DOHH2 (cell line): ENCODE data around the gene EFCAB14.

Experiments used
- H3F3A ChIP-seq: fragments of 200-600 bp; sonication (generic), shearing (Covaris generic); 2 replicates; pipeline ENCODE4 v1.6.0; 2016; ENCODE audit warnings: antibody characterized with exemption, mild to moderate bottlenecking; ENCODE audit not compliant: control insufficient read depth, insufficient read depth
- H3K27ac ChIP-seq: fragments of 200-600 bp; sonication (generic); 2 replicates; pipeline ENCODE4 v1.5.1; 2014; ENCODE audit warnings: low read depth, mild to moderate bottlenecking, low read length, moderate library complexity
- H3K27me3 ChIP-seq: fragments of 200-600 bp; sonication (generic); 2 replicates; pipeline ENCODE4 v1.6.1; 2014; ENCODE audit warnings: mild to moderate bottlenecking, low read length, mixed read lengths; ENCODE audit not compliant: control insufficient read depth
- H3K36me3 ChIP-seq: fragments of 200-600 bp; sonication (generic); 2 replicates; pipeline ENCODE4 v1.6.1; 2014; ENCODE audit warnings: mild to moderate bottlenecking, low read length, moderate library complexity, mixed read lengths; ENCODE audit not compliant: control insufficient read depth
- H3K4me1 ChIP-seq: fragments of 200-600 bp; sonication (generic); 2 replicates; pipeline ENCODE4 v1.6.1; 2014; ENCODE audit warnings: mild to moderate bottlenecking, low read length, mixed read lengths; ENCODE audit not compliant: control insufficient read depth
- H3K4me2 ChIP-seq: fragments of 200-600 bp; sonication (generic); 2 replicates; pipeline ENCODE4 v1.6.0; 2014; ENCODE audit warnings: mild to moderate bottlenecking, low read length, moderate library complexity
- H3K4me3 ChIP-seq: fragments of 200-600 bp; sonication (generic); 2 replicates; pipeline ENCODE4 v1.5.1; 2014; ENCODE audit warnings: mild to moderate bottlenecking, low read length, mixed read lengths
- H3K79me2 ChIP-seq: fragments of 200-600 bp; sonication (generic); 2 replicates; pipeline ENCODE4 v1.6.1; 2014; ENCODE audit warnings: mild to moderate bottlenecking, low read length, mixed read lengths; ENCODE audit not compliant: control insufficient read depth
- H3K9me2 ChIP-seq: fragments of 200-600 bp; sonication (generic); replicated peaks from 2 replicates; pipeline ENCODE4 v1.6.1; 2014; ENCODE audit warnings: mild to moderate bottlenecking, low read length, mixed read lengths; ENCODE audit not compliant: control insufficient read depth
- H3K9me3 ChIP-seq: fragments of 200-600 bp; sonication (generic); 2 replicates; pipeline ENCODE4 v1.6.1; 2014; ENCODE audit warnings: antibody characterized with exemption, low read length, mixed read lengths; ENCODE audit not compliant: control insufficient read depth, insufficient read depth
- H4K20me1 ChIP-seq: fragments of 200-600 bp; sonication (generic); 2 replicates; pipeline ENCODE4 v1.6.0; 2014; ENCODE audit warnings: low read depth, mild to moderate bottlenecking, antibody characterized with exemption, low read length, moderate library complexity; ENCODE audit not compliant: control insufficient read depth, insufficient read depth
- CTCF ChIP-seq: fragments of 200-600 bp; sonication (generic); IDR thresholded peaks from one replicate; pipeline ENCODE4 v1.5.1; 2014; ENCODE audit warnings: antibody characterized with exemption, mild to moderate bottlenecking, low read depth, low read length; ENCODE audit not compliant: poor library complexity, severe bottlenecking
- EZH2phosphoT487 ChIP-seq: fragments of 200-600 bp; sonication (generic); IDR thresholded peaks from 2 replicates; pipeline ENCODE4 v1.6.1; 2017; ENCODE audit warnings: borderline replicate concordance, mild to moderate bottlenecking, antibody characterized with exemption, low read length, moderate library complexity, mixed read lengths

Gene EFCAB14

GRCh38 chr1:46691997-46692790 is 26.7 kb downstream of the EFCAB14 start:
- Histone ChIP-seq H3K4me1 (no peaks in the 10 kb centered on the region), H3K36me3 (peaks cover 87% of the 10 kb centered on the region), H3K27ac (no peak overlapping the region), H3K4me2 (no peak overlapping the region), H3K9me2 (no peaks in the 10 kb centered on the region), H4K20me1 (no peaks in the 10 kb centered on the region), H3K9me3 (no peaks in the 10 kb centered on the region), H3F3A (no peaks in the 10 kb centered on the region), H3K27me3 (no peaks in the 10 kb centered on the region), H3K79me2 (no peaks in the 10 kb centered on the region), H3K4me3 (no peak overlapping the region)
- TF ChIP-seq CTCF (no peak), EZH2phosphoT487 (no peak)

GRCh38 chr1:46690931-46691421 is 27.9 kb downstream of the EFCAB14 start:
- no peaks in the 10 kb centered on the region for H3F3A ChIP-seq
- no peaks in the 10 kb centered on the region for H3K4me1 ChIP-seq
- no peaks in the 10 kb centered on the region for H3K9me2 ChIP-seq

DNA sequence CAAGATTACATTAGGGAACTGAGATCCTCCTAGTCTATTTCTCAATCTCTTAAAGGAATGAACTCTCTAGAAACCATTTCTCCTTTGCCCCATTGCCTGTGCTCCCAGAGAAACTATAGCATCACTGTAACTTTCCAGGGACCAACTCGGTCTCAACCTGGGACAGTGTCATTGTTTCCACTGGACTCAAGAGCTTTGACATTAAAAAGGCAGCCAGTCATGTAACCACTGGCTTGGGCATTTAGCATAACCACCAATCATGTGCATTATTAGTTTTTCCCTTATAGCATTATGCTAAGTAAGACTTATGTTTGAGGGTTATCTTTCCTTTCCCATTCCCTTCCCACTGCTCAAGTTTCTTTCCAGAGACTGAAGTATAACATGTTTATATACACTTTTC is 29.0 kb downstream of the EFCAB14 start:
- Histone ChIP-seq H3K79me2 (no peaks in the 10 kb centered on the region), H3F3A (no peaks in the 10 kb centered on the region), H3K9me3 (no peaks in the 10 kb centered on the region), H4K20me1 (no peaks in the 10 kb centered on the region), H3K27me3 (no peaks in the 10 kb centered on the region), H3K9me2 (no peaks in the 10 kb centered on the region), H3K36me3 (peaks cover 85% of the 10 kb centered on the region), H3K4me2 (no peak overlapping the region), H3K4me1 (no peaks in the 10 kb centered on the region), H3K27ac (no peak overlapping the region), H3K4me3 (no peak overlapping the region)
- TF ChIP-seq CTCF (no peak), EZH2phosphoT487 (no peak)

More at GRCh38 chr1:46690931-46691421, 27.9 kb downstream of the EFCAB14 start:
- no peaks in the 10 kb centered on the region for H3K79me2 ChIP-seq
- TF ChIP-seq EZH2phosphoT487 (no peak), CTCF (no peak)
- H3K27ac ChIP-seq: no peak overlapping the region
- H3K36me3 ChIP-seq: peaks cover 86% of the 10 kb centered on the region
- no peak overlapping the region for H3K4me2 ChIP-seq
- H3K4me3 ChIP-seq: no peak overlapping the region
- no peaks in the 10 kb centered on the region for H4K20me1 ChIP-seq
- no peaks in the 10 kb centered on the region for H3K27me3 ChIP-seq
- no peaks in the 10 kb centered on the region for H3K9me3 ChIP-seq
